Neural cell (in vitro differentiated cells): ENCODE data around the gene GATA1. TPM values are rescaled to one million over a fixed set of nuclear protein-coding genes. Genes with fewer than 3 reads are reported as not detected.
"Not testable (repeated sequence)": the region's sequence is repeated elsewhere in the genome, so short reads cannot be mapped to it uniquely, and the experiment has no call there.

ENCODE experiments used
- H2AFZ ChIP-seq: fragments of 200-600, 300-800 bp; sonication (generic), shearing (Covaris generic); 2 replicates; pipeline ENCODE4 v1.6.0; 2014; ENCODE audit warnings: low read depth, mild to moderate bottlenecking, antibody characterized with exemption, low read length, moderate library complexity
- H3F3A ChIP-seq: fragments of 200-600 bp; shearing (Covaris generic); 2 replicates; pipeline ENCODE4 v1.6.1; 2016; ENCODE audit warnings: mild to moderate bottlenecking, moderate library complexity, mixed read lengths, antibody characterized with exemption, low read length; ENCODE audit not compliant: insufficient read depth, poor library complexity, severe bottlenecking
- H3K27ac ChIP-seq: fragments of 200-600, 300-800 bp; sonication (generic), shearing (Covaris generic); 2 replicates; pipeline ENCODE4 v1.5.1; 2014; ENCODE audit warnings: mild to moderate bottlenecking, low read length, moderate library complexity
- H3K27me3 ChIP-seq: fragments of 300-800, 200-600 bp; sonication (generic), shearing (Covaris generic); 2 replicates; pipeline ENCODE4 v1.6.0; 2014; ENCODE audit warnings: mild to moderate bottlenecking, low read depth, low read length, moderate library complexity; ENCODE audit not compliant: insufficient read depth
- H3K36me3 ChIP-seq: fragments of 300-800, 200-600 bp; sonication (generic), shearing (Covaris generic); 2 replicates; pipeline ENCODE4 v1.5.1; 2014; ENCODE audit warnings: mild to moderate bottlenecking, antibody characterized with exemption, low read length, moderate library complexity; ENCODE audit not compliant: insufficient read depth
- H3K4me2 ChIP-seq: fragments of 300-800, 200-600 bp; sonication (generic), shearing (Covaris generic); 2 replicates; pipeline ENCODE4 v1.6.0; 2014; ENCODE audit warnings: mild to moderate bottlenecking, low read length
- H3K4me3 ChIP-seq: fragments of 300-800, 200-600 bp; sonication (generic), shearing (Covaris generic); 2 replicates; pipeline ENCODE4 v1.5.1; 2014; ENCODE audit warnings: mild to moderate bottlenecking, low read length, moderate library complexity
- H3K79me2 ChIP-seq: fragments of 200-600 bp; shearing (Covaris generic); replicated peaks from 2 replicates; pipeline ENCODE4 v1.6.0; 2014; ENCODE audit warnings: mild to moderate bottlenecking, low read length, moderate library complexity; ENCODE audit not compliant: insufficient read depth
- H3K9ac ChIP-seq: fragments of 300-800, 200-600 bp; sonication (generic), shearing (Covaris generic); 2 replicates; pipeline ENCODE4 v1.6.1; 2016; ENCODE audit warnings: mild to moderate bottlenecking, low read length, mixed read lengths
- H3K9me2 ChIP-seq: fragments of 200-600 bp; shearing (Covaris generic); 2 replicates; pipeline ENCODE4 v1.6.1; 2016; ENCODE audit warnings: mild to moderate bottlenecking, low read length, mixed read lengths; ENCODE audit not compliant: insufficient read depth
- H3K9me3 ChIP-seq: fragments of 200-600, 300-800 bp; sonication (generic), shearing (Covaris generic); 2 replicates; pipeline ENCODE4 v1.6.1; 2016; ENCODE audit warnings: mild to moderate bottlenecking, mixed run types, low read length, moderate library complexity, mixed read lengths
- H4K20me1 ChIP-seq: fragments of 200-600 bp; shearing (Covaris generic); 2 replicates; pipeline ENCODE4 v1.6.1; 2016; ENCODE audit warnings: mild to moderate bottlenecking, mixed run types; ENCODE audit not compliant: insufficient read depth
- CTCF ChIP-seq: fragments of 450-650 bp; IDR thresholded peaks from 2 replicates; pipeline ENCODE4 v1.5.1; 2014; ENCODE audit warnings: antibody characterized with exemption, mild to moderate bottlenecking, moderate library complexity; ENCODE audit not compliant: poor library complexity, severe bottlenecking
- EP300 ChIP-seq: fragments of 450-650 bp; conservative IDR thresholded peaks from 2 replicates; pipeline ENCODE4 v1.6.1; 2014; ENCODE audit warnings: antibody characterized with exemption, mild to moderate bottlenecking, moderate library complexity; ENCODE audit not compliant: poor library complexity, severe bottlenecking
- EZH2 ChIP-seq: fragments of 200-600, 300-800 bp; shearing (Covaris generic), sonication (generic); IDR thresholded peaks from 2 replicates; pipeline ENCODE4 v1.6.1; 2014; ENCODE audit warnings: antibody characterized with exemption, low read length, borderline replicate concordance, mild to moderate bottlenecking; ENCODE audit not compliant: insufficient read depth, poor library complexity, severe bottlenecking
- MXI1 ChIP-seq: fragments of 450-650 bp; conservative IDR thresholded peaks from 2 replicates; pipeline ENCODE4 v1.6.1; 2014; ENCODE audit warnings: antibody characterized with exemption, mild to moderate bottlenecking; ENCODE audit not compliant: poor library complexity, severe bottlenecking
- POLR2AphosphoS5 ChIP-seq: IDR thresholded peaks from 2 replicates; pipeline ENCODE4 v1.6.1; 2012
- RAD21 ChIP-seq: fragments of 450-650 bp; conservative IDR thresholded peaks from 2 replicates; pipeline ENCODE4 v1.6.1; 2014; ENCODE audit warnings: antibody characterized with exemption, mild to moderate bottlenecking, moderate library complexity
- SMC3 ChIP-seq: fragments of 450-650 bp; conservative IDR thresholded peaks from 2 replicates; pipeline ENCODE4 v1.6.1; 2014; ENCODE audit warnings: antibody characterized with exemption, mild to moderate bottlenecking, moderate library complexity; ENCODE audit not compliant: poor library complexity
- TAF1 ChIP-seq: IDR thresholded peaks from 2 replicates; pipeline ENCODE4 v1.6.1; 2012; ENCODE audit warnings: low read depth
- polyA plus RNA-seq: library from polyadenylated mRNA; depleted of rRNA; stranded (reverse); fragments of >200 nt; gene quantifications from 2 replicates; pipeline ENCODE4 v1.2.3, GENCODE V29; 2014
- TF ChIP-seq, protein P1 (sequence below): IDR thresholded peaks from 2 replicates; pipeline ENCODE4 v1.6.1; 2012; ENCODE audit warnings: borderline replicate concordance

Gene GATA1
- polyA plus RNA-seq, 1 donor from 2014 or later = not detected

GRCh38 chrX:48818098-48818497, 31.7 kb downstream of the GATA1 start:
- Histone ChIP-seq H4K20me1 (no peaks in the 10 kb centered on the region), H3K36me3 (no peaks in the 10 kb centered on the region), H3F3A (no peaks in the 10 kb centered on the region), H3K9ac (no peak overlapping the region), H3K9me2 (no peaks in the 10 kb centered on the region), H3K79me2 (no peaks in the 10 kb centered on the region), H3K27ac (no peak overlapping the region), H3K9me3 (no peaks in the 10 kb centered on the region), H3K4me2 (no peak overlapping the region), H3K27me3 (no peaks in the 10 kb centered on the region), H3K4me3 (no peak overlapping the region), H2AFZ (no peak overlapping the region)
- TF ChIP-seq, protein P1, sequence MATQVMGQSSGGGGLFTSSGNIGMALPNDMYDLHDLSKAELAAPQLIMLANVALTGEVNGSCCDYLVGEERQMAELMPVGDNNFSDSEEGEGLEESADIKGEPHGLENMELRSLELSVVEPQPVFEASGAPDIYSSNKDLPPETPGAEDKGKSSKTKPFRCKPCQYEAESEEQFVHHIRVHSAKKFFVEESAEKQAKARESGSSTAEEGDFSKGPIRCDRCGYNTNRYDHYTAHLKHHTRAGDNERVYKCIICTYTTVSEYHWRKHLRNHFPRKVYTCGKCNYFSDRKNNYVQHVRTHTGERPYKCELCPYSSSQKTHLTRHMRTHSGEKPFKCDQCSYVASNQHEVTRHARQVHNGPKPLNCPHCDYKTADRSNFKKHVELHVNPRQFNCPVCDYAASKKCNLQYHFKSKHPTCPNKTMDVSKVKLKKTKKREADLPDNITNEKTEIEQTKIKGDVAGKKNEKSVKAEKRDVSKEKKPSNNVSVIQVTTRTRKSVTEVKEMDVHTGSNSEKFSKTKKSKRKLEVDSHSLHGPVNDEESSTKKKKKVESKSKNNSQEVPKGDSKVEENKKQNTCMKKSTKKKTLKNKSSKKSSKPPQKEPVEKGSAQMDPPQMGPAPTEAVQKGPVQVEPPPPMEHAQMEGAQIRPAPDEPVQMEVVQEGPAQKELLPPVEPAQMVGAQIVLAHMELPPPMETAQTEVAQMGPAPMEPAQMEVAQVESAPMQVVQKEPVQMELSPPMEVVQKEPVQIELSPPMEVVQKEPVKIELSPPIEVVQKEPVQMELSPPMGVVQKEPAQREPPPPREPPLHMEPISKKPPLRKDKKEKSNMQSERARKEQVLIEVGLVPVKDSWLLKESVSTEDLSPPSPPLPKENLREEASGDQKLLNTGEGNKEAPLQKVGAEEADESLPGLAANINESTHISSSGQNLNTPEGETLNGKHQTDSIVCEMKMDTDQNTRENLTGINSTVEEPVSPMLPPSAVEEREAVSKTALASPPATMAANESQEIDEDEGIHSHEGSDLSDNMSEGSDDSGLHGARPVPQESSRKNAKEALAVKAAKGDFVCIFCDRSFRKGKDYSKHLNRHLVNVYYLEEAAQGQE = no peak
- TF ChIP-seq RAD21 (no peak), EZH2 (no peak), EP300 (no peak), CTCF (no peak), SMC3 (no peak), POLR2AphosphoS5 (no peak), MXI1 (no peak), TAF1 (no peak)

GRCh38 chrX:48818866-48819265, 32.5 kb downstream of the GATA1 start:
- no peaks in the 10 kb centered on the region for H3F3A ChIP-seq
- no peak overlapping the region for H3K9ac ChIP-seq
- H3K27me3 ChIP-seq = no peaks in the 10 kb centered on the region
- H2AFZ ChIP-seq = no peak overlapping the region
- H4K20me1 ChIP-seq = no peaks in the 10 kb centered on the region
- no peak overlapping the region for H3K4me2 ChIP-seq
- no peak overlapping the region for H3K4me3 ChIP-seq
- no peaks in the 10 kb centered on the region for H3K79me2 ChIP-seq
- no peaks in the 10 kb centered on the region for H3K9me3 ChIP-seq
- no peaks in the 10 kb centered on the region for H3K36me3 ChIP-seq
- no peak for TF ChIP-seq EP300
- TF ChIP-seq TAF1 = no peak
- TF ChIP-seq, protein P1 = no peak
- no peak for TF ChIP-seq CTCF
- TF ChIP-seq RAD21 = no peak
- TF ChIP-seq EZH2 = no peak
- TF ChIP-seq SMC3 = no peak
- TF ChIP-seq POLR2AphosphoS5 = no peak
- no peak for TF ChIP-seq MXI1
- H3K9me2 ChIP-seq = no peaks in the 10 kb centered on the region
- no peak overlapping the region for H3K27ac ChIP-seq

DNA sequence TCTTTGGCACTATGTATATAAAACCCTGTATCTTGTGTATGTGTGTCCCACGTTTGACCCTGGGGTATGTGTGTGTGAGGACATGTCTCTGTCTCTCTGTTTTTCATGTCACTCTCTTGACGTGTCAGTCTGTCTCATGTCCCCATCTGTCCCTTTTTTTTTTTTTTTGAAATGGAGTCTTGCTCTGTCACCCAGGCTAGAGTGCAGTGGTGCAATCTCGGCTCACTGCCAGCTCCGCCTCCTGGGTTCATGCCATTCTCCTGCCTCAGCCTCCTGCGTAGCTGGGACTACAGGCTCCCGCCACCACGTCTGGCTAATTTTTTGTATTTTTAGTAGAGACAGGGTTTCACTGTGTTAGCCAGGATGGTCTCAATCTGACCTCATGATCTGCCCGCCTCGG, 33.0 kb downstream of the GATA1 start:
- not testable (repeated sequence) for H3K36me3 ChIP-seq, H2AFZ ChIP-seq, H3K9me3 ChIP-seq, H3K4me2 ChIP-seq, H4K20me1 ChIP-seq, H3K4me3 ChIP-seq, H3K27me3 ChIP-seq, H3K27ac ChIP-seq, H3F3A ChIP-seq, H3K9ac ChIP-seq, H3K9me2 ChIP-seq, H3K79me2 ChIP-seq
